ENCODE measurements around the gene SEMA6C.
A peak's percentile ranks its signal among the peaks of the same experiment; 100 is the strongest.

SEMA6C gene

GRCh38 chr1:151157067-151157531 is 10.7 kb upstream of the SEMA6C start:
- DNase-seq: peak; percentile 91

- peak; percentile 90 for DNase-seq
Observed at GRCh38 chr1:151156515-151156819, 10.0 kb upstream of the SEMA6C start, which contains the start of gene TNFAIP8L2. TSS of gene TNFAIP8L2 (plus strand) at chr1:151156649. CDS start at chr1:151158698, 2,049 bp downstream.

GRCh38 chr1:151147665-151148064 is 1.2 kb upstream of the SEMA6C start:
- DNase-seq: peak; percentile 59

GRCh38 chr1:151147132-151147503 is 687 bp upstream of the SEMA6C start:
- no peak for DNase-seq

- no peak for DNase-seq
Observed at GRCh38 chr1:151146072-151146411, 389 bp downstream of the SEMA6C start.

- DNase-seq: no peak
Observed at GRCh38 chr1:151145304-151146071, 943 bp downstream of the SEMA6C start.

- peak; percentile 34 for DNase-seq
Observed at GRCh38 chr1:151144474-151145303, 1.7 kb downstream of the SEMA6C start.

- no peak for DNase-seq
Observed at GRCh38 chr1:151143986-151144385, 2.4 kb downstream of the SEMA6C start.

GRCh38 chr1:151143057-151143435 is 3.4 kb downstream of the SEMA6C start:
- DNase-seq: no peak

- DNase-seq: no peak
Observed at GRCh38 chr1:151142411-151143056, 3.9 kb downstream of the SEMA6C start.

- DNase-seq: no peak
Observed at GRCh38 chr1:151137789-151138188, 8.6 kb downstream of the SEMA6C start.

GRCh38 chr1:151135433-151136385 is 10.7 kb downstream of the SEMA6C start:
- no peak for DNase-seq

- DNase-seq: no peak
Observed at GRCh38 chr1:151134991-151135390, 11.4 kb downstream of the SEMA6C start.

- no peak for DNase-seq
Observed at GRCh38 chr1:151134396-151134795, 12.0 kb downstream of the SEMA6C start.

GRCh38 chr1:151133018-151133806 is 13.2 kb downstream of the SEMA6C start:
- DNase-seq: no peak

GRCh38 chr1:151132335-151133017 is 14.0 kb downstream of the SEMA6C start:
- DNase-seq: no peak

GRCh38 chr1:151131701-151132334 is 14.6 kb downstream of the SEMA6C start:
- no peak for DNase-seq

GRCh38 chr1:151130987-151131586 is 15.3 kb downstream of the SEMA6C start:
- DNase-seq: no peak

- DNase-seq: no peak
Observed at GRCh38 chr1:151128800-151129199, 17.6 kb downstream of the SEMA6C start.

GRCh38 chr1:151124763-151125403 is 21.5 kb downstream of the SEMA6C start:
- no peak for DNase-seq
